B cell (primary cell): ENCODE data around the gene TENM3. TPM values are rescaled to one million over a fixed set of nuclear protein-coding genes. Genes with fewer than 3 reads are reported as not detected.

ENCODE experiments used
- ATAC-seq: fragments of 200-7000 bp; cut with Tn5 transposase; one replicate; pipeline ENCODE4 v1.10.0; 2021; ENCODE audit warnings: low read depth, mild to moderate bottlenecking, moderate number of reproducible peaks, moderate library complexity
- CTCF ChIA-PET: fragments of 350-600 bp; sonication (Branson Sonifier 250); formaldehyde crosslinking; loops from one replicate; lab custom pipeline; 2021; ENCODE audit warnings: antibody characterized with exemption, inconsistent platforms; lab: Charles Lee
- POLR2A ChIA-PET: fragments of 350-600 bp; sonication (Branson Sonifier 250); formaldehyde crosslinking; loops from one replicate; lab custom pipeline; 2021; ENCODE audit warnings: antibody characterized with exemption; lab: Charles Lee
- DNase-seq: peaks from one replicate; pipeline ENCODE4 v3.0.0; 2013
- H2AFZ ChIP-seq: 2 replicates; pipeline ENCODE4 v1.6.1; 2012; ENCODE audit warnings: mild to moderate bottlenecking, low read depth, low read length; ENCODE audit not compliant: insufficient read depth, poor library complexity, severe bottlenecking
- H3K27ac ChIP-seq, 2 donors: 1 replicate in 1 of 2; 2 replicates in 1 of 2; pipeline ENCODE4 v1.5.1; 2012 to 2013; ENCODE audit warnings: low read length in 2 of 2, mild to moderate bottlenecking in 2 of 2, moderate library complexity in 1 of 2
- H3K27me3 ChIP-seq, 4 experiments: fragments of 200-600 bp in 1 of 4; sonication (generic) in 1 of 4; replicated peaks in 1 of 4; 1 replicate in 2 of 4; 2 replicates in 2 of 4; pipeline versions ENCODE4 v1.6.1 to v1.7.0; 2013 to 2016; ENCODE audit warnings: low read length in 3 of 4, mild to moderate bottlenecking in 2 of 4, mixed read lengths in 1 of 4, moderate library complexity in 1 of 4; ENCODE audit not compliant: insufficient read depth in 4 of 4, control insufficient read depth in 3 of 4; ENCODE audit errors: control extremely low read depth in 1 of 4
- H3K36me3 ChIP-seq, 2 experiments: replicated peaks in 1 of 2; 1 replicate in 1 of 2; 2 replicates in 1 of 2; pipeline versions ENCODE4 v1.6.1 to v1.7.1; 2013; ENCODE audit warnings: low read length in 1 of 2; ENCODE audit not compliant: insufficient read depth in 2 of 2, control insufficient read depth in 1 of 2; ENCODE audit errors: control extremely low read depth in 1 of 2, extremely low read depth in 1 of 2
- H3K4me1 ChIP-seq, 2 donors: fragments of 200-600 bp in 1 of 2; sonication (generic) in 1 of 2; 1 replicate in 1 of 2; 2 replicates in 1 of 2; pipeline versions ENCODE4 v1.5.1 to v1.6.1; 2013 to 2017; ENCODE audit warnings: low read length in 2 of 2; ENCODE audit not compliant: control insufficient read depth in 2 of 2, insufficient read depth in 2 of 2
- H3K4me2 ChIP-seq: replicated peaks from 2 replicates; pipeline ENCODE3; 2012; ENCODE audit warnings: mild to moderate bottlenecking, low read depth, low read length; ENCODE audit not compliant: poor library complexity, severe bottlenecking
- H3K4me3 ChIP-seq, 5 experiments: fragments of 200-600 bp in 1 of 5; sonication (generic) in 1 of 5; 1 replicate in 3 of 5; 2 replicates in 2 of 5; pipeline versions ENCODE4 v1.5.1 to v1.7.0; 2011 to 2016; ENCODE audit warnings: low read length in 4 of 5, mild to moderate bottlenecking in 4 of 5, low read depth in 2 of 5, control low read depth in 1 of 5, moderate library complexity in 1 of 5; ENCODE audit not compliant: insufficient read depth in 1 of 5; ENCODE audit errors: control extremely low read depth in 1 of 5, extremely low read depth in 1 of 5
- H3K79me2 ChIP-seq: fragments of 200-600 bp; sonication (generic); one replicate; pipeline ENCODE4 v1.6.0; 2016; ENCODE audit warnings: low read length; ENCODE audit not compliant: control insufficient read depth, insufficient read depth
- H3K9ac ChIP-seq: fragments of 200-600 bp; sonication (generic); 2 replicates; pipeline ENCODE4 v1.6.1; 2017; ENCODE audit warnings: mild to moderate bottlenecking, low read length, moderate library complexity
- H3K9me3 ChIP-seq, 3 donors: one replicate each; pipeline versions ENCODE4 v1.6.1 to v1.7.1; 2013; ENCODE audit warnings: low read length in 2 of 3; ENCODE audit not compliant: control insufficient read depth in 2 of 3, insufficient read depth in 1 of 3; ENCODE audit errors: control extremely low read depth in 1 of 3
- H4K20me1 ChIP-seq: 2 replicates; pipeline ENCODE4 v1.6.0; 2012; ENCODE audit warnings: mild to moderate bottlenecking, low read length; ENCODE audit not compliant: insufficient read depth, control insufficient read depth, poor library complexity, severe bottlenecking
- H3K27ac Mint-ChIP-seq: one replicate; pipeline ENCODE4 v1.8.0; 2021; ENCODE audit warnings: mixed read lengths
- H3K27me3 Mint-ChIP-seq: one replicate; pipeline ENCODE4 v1.8.0; 2021; ENCODE audit warnings: mixed read lengths
- H3K4me1 Mint-ChIP-seq: one replicate; pipeline ENCODE4 v1.8.0; 2021; ENCODE audit warnings: mixed read lengths
- H3K4me3 Mint-ChIP-seq: one replicate; pipeline ENCODE4 v1.8.0; 2021; ENCODE audit warnings: mixed read lengths
- H3K9me3 Mint-ChIP-seq: one replicate; pipeline ENCODE4 v1.8.0; 2022; ENCODE audit warnings: mixed read lengths; ENCODE audit not compliant: insufficient read depth
- EZH2 ChIP-seq: IDR thresholded peaks from 2 replicates; pipeline ENCODE4 v1.6.1; 2012; ENCODE audit warnings: borderline replicate concordance, low read depth, mild to moderate bottlenecking, moderate library complexity, low read length; ENCODE audit not compliant: insufficient read depth, poor library complexity, severe bottlenecking
- WGBS: methylation state at CpG from one replicate; pipeline ENCODE4 v1.1.5; 2013; ENCODE audit warnings: missing lambda C conversion rate; ENCODE audit not compliant: insufficient coverage; 5-methylcytosine and 5-hydroxymethylcytosine counted together
- intact Hi-C: fragments of 100-400 bp; cut with micrococcal nuclease; formaldehyde crosslinking; loops from one replicate; pipeline ENCODE4 v1.10.0; 2022
- polyA plus RNA-seq: library from polyadenylated mRNA; depleted of rRNA; stranded (reverse); fragments of >200 nt; gene quantifications from 2 replicates; pipeline ENCODE4 v1.2.3, GENCODE V29; 2012
- total RNA-seq, 2 donors: library from RNA; stranded (reverse); fragments of 120-200 nt in 1 of 2; gene quantifications; 1 replicate in 1 of 2; 2 replicates in 1 of 2; pipeline versions ENCODE4 v1.2.3 to v1.2.4, GENCODE V29; 2013 to 2022
- TF ChIP-seq, protein P1 (sequence below): fragments of 200-600 bp; IDR thresholded peaks from one replicate; pipeline ENCODE4 v1.8.0; 2022; ENCODE audit warnings: antibody characterized with exemption, mild to moderate bottlenecking

TENM3 gene
- total and polyA plus RNA-seq, 2 donors (not counting 1 experiment from before 2014, with no cell fraction given): not detected

DNA sequence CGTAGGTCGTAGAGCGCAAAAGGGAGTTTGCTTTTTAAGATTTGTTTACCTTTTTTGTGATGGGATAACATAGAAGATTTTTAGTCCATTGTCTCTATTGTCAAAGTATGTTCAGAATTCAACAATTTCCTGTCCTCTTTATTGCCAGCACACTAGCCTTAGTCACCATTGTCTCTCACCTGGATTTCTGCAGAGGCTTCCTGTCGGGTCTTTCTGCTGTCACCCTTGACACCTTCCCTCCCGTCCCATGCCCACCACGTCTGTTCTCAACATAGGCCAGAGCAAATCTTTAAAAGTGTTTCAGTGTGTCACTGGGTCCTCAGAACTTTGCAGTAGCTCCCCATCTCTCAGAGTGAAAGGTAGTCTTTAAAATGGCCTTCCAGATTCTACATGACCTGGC lies 323.9 kb downstream of the TENM3 start:
- Histone ChIP-seq H3K4me1 (no peaks in the 10 kb centered on the region), H3K36me3 (no peaks in the 10 kb centered on the region), H2AFZ (no peak overlapping the region), H3K27me3 (no peaks in the 10 kb centered on the region), H3K4me3 (no peak overlapping the region), H3K9ac (no peak overlapping the region), H3K79me2 (no peaks in the 10 kb centered on the region), H3K9me3 (peaks cover 0 to 1% (median 0%) of the 10 kb centered on the region in 3 donors), H4K20me1 (no peaks in the 10 kb centered on the region), H3K27ac (no peak overlapping the region), H3K4me2 (no peak overlapping the region)
- peaks cover 4% of the 10 kb centered on the region for H3K27me3 Mint-ChIP-seq
- intact Hi-C loops: no loop called here
- no peak overlapping the region for H3K27ac Mint-ChIP-seq
- H3K9me3 Mint-ChIP-seq: no peaks in the 10 kb centered on the region
- no peak for ATAC-seq
- ChIA-PET CTCF (no interaction called here), POLR2A (no interaction called here)
- WGBS: 67% methylated on average over 1 of the region's 6 CpGs
- no peak overlapping the region for H3K4me3 Mint-ChIP-seq
- H3K4me1 Mint-ChIP-seq: no peaks in the 10 kb centered on the region
- DNase-seq: no peak
- TF ChIP-seq, protein P1, sequence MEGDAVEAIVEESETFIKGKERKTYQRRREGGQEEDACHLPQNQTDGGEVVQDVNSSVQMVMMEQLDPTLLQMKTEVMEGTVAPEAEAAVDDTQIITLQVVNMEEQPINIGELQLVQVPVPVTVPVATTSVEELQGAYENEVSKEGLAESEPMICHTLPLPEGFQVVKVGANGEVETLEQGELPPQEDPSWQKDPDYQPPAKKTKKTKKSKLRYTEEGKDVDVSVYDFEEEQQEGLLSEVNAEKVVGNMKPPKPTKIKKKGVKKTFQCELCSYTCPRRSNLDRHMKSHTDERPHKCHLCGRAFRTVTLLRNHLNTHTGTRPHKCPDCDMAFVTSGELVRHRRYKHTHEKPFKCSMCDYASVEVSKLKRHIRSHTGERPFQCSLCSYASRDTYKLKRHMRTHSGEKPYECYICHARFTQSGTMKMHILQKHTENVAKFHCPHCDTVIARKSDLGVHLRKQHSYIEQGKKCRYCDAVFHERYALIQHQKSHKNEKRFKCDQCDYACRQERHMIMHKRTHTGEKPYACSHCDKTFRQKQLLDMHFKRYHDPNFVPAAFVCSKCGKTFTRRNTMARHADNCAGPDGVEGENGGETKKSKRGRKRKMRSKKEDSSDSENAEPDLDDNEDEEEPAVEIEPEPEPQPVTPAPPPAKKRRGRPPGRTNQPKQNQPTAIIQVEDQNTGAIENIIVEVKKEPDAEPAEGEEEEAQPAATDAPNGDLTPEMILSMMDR: no peak
- no peak for TF ChIP-seq EZH2

DNA sequence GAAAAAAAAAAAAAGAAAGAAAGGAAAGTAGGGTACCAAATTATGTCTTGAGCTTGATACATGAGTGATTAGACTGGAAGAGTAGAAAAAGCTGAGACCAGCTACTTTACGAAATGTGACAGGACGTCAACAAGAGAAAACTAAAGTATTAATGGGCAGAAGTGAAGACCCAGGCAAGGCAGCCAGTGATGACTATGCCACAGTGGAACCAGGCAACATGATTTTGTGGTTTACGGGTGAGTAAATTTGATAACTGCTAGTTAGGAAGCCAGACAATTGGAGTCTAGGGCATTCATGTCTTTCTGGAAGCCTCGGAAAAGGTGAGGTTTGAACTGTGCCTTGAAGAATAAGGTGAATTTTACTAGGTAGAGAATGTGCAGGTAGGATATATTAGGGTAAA lies 326.4 kb downstream of the TENM3 start:
- intact Hi-C loops: no loop called here

More for the DNA sequence above, 326.4 kb downstream of the TENM3 start:
- no peak for TF ChIP-seq EZH2
- TF ChIP-seq, protein P1: no peak
- H3K4me3 ChIP-seq: no peak overlapping the region
- no peaks in the 10 kb centered on the region for H3K9me3 Mint-ChIP-seq
- H3K9ac ChIP-seq: no peak overlapping the region
- POLR2A ChIA-PET: no interaction called here
- H3K4me1 Mint-ChIP-seq: no peaks in the 10 kb centered on the region
- H3K27me3 ChIP-seq: no peaks in the 10 kb centered on the region
- H3K27me3 Mint-ChIP-seq: no peaks in the 10 kb centered on the region
- H3K36me3 ChIP-seq: no peaks in the 10 kb centered on the region
- peaks cover 0 to 1% (median 0%) of the 10 kb centered on the region in 3 donors for H3K9me3 ChIP-seq
- no peak for DNase-seq
- 100% methylated on average over 3 of the region's 4 CpGs for WGBS
- no peak overlapping the region for H3K4me2 ChIP-seq
- CTCF ChIA-PET: no interaction called here
- no peaks in the 10 kb centered on the region for H4K20me1 ChIP-seq
- no peak overlapping the region for H3K27ac ChIP-seq
- H3K4me3 Mint-ChIP-seq: no peak overlapping the region
- H3K27ac Mint-ChIP-seq: no peak overlapping the region
- no peak overlapping the region for H2AFZ ChIP-seq
- no peak for ATAC-seq
- no peaks in the 10 kb centered on the region for H3K4me1 ChIP-seq
- H3K79me2 ChIP-seq: no peaks in the 10 kb centered on the region
